NB4 (cell line): ENCODE data around the gene CCDC124.

Experiments used
- CTCF ChIP-seq: IDR thresholded peaks from one replicate; pipeline ENCODE4 v1.5.1; 2012; ENCODE audit warnings: low read depth, low read length
- MYC ChIP-seq: IDR thresholded peaks from 2 replicates; pipeline ENCODE4 v1.6.1; 2011; ENCODE audit warnings: low read depth, low read length
- POLR2A ChIP-seq: IDR thresholded peaks from 2 replicates; pipeline ENCODE4 v1.6.1; 2011; ENCODE audit warnings: mild to moderate bottlenecking; ENCODE audit not compliant: insufficient read length; ENCODE audit errors: extremely low read depth
- TF ChIP-seq, protein P1 (sequence below): IDR thresholded peaks from 2 replicates; pipeline ENCODE4 v1.6.1; 2011; ENCODE audit warnings: low read depth, low read length

GRCh38 chr19:17910791-17911360, 21.9 kb upstream of the CCDC124 start:
- TF ChIP-seq CTCF: no peak
- TF ChIP-seq POLR2A: no peak
- TF ChIP-seq, protein P1, sequence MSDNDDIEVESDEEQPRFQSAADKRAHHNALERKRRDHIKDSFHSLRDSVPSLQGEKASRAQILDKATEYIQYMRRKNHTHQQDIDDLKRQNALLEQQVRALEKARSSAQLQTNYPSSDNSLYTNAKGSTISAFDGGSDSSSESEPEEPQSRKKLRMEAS: no peak
- no peak for TF ChIP-seq MYC
